H1 (cell line): Measurements from ENCODE around the gene NFX1. TPM values are rescaled to one million over a fixed set of nuclear protein-coding genes. Genes with fewer than 3 reads are reported as not detected.

Experiments used
- CTCF ChIA-PET: fragments of 300-600 bp; sonication (Branson Sonifier 250); formaldehyde crosslinking; loops from one replicate; lab custom pipeline; 2021; ENCODE audit not compliant: partially characterized antibody; lab: Charles Lee
- POLR2A ChIA-PET: fragments of 300-600 bp; sonication (Branson Sonifier 250); formaldehyde crosslinking; loops from one replicate; lab custom pipeline; 2021; ENCODE audit warnings: inconsistent platforms; ENCODE audit not compliant: partially characterized antibody; lab: Charles Lee
- DNase-seq, 2 experiments: peaks; one replicate each; pipeline versions ENCODE4 v3.0.0 to v3.0.0-alpha.2; 2010 to 2022; ENCODE audit warnings: low spot score in 2 of 2, low read depth in 1 of 2, mixed read lengths in 1 of 2
- FAIRE-seq: peaks from 2 replicates; lab custom pipeline; 2011; peaks lifted over from hg19 to GRCh38; lab: Jason Lieb, UNC
- H2AFZ ChIP-seq: 2 replicates; pipeline ENCODE4 v1.8.1; 2012; ENCODE audit warnings: low read length, inconsistent platforms
- H2AK5ac ChIP-seq: 2 replicates; pipeline ENCODE4 v1.6.1; 2013; ENCODE audit warnings: low read depth, low read length
- H2BK120ac ChIP-seq: replicated peaks from 2 replicates; pipeline ENCODE3; 2013; ENCODE audit warnings: low read depth, low read length, inconsistent platforms
- H2BK12ac ChIP-seq: 2 replicates; pipeline ENCODE4 v1.6.1; 2013; ENCODE audit warnings: low read depth, low read length
- H2BK15ac ChIP-seq: 2 replicates; pipeline ENCODE4 v1.6.1; 2013; ENCODE audit warnings: low read length
- H2BK20ac ChIP-seq: 2 replicates; pipeline ENCODE4 v1.6.1; 2013; ENCODE audit warnings: low read length
- H2BK5ac ChIP-seq: 2 replicates; pipeline ENCODE4 v1.6.1; 2013; ENCODE audit warnings: low read depth, low read length
- H3K14ac ChIP-seq: 2 replicates; pipeline ENCODE4 v1.6.1; 2013; ENCODE audit warnings: inconsistent platforms; ENCODE audit not compliant: insufficient read length
- H3K18ac ChIP-seq: 2 replicates; pipeline ENCODE4 v1.6.1; 2013; ENCODE audit warnings: low read length; ENCODE audit errors: extremely low read depth
- H3K23ac ChIP-seq: 2 replicates; pipeline ENCODE4 v1.6.1; 2013; ENCODE audit warnings: inconsistent platforms; ENCODE audit not compliant: insufficient read length
- H3K23me2 ChIP-seq: 2 replicates; pipeline ENCODE4 v1.6.1; 2013; ENCODE audit warnings: low read depth, low read length
- H3K27ac ChIP-seq: 2 replicates; pipeline ENCODE4 v1.6.1; 2011; ENCODE audit warnings: low read depth, low read length, inconsistent platforms
- H3K27me3 ChIP-seq, 4 experiments: replicated peaks in 1 of 4; 1 replicate in 1 of 4; 2 replicates in 3 of 4; pipeline versions ENCODE4 v1.6.1 to v1.8.1; 2011 to 2013; ENCODE audit warnings: low read length in 3 of 4, mild to moderate bottlenecking in 3 of 4, inconsistent platforms in 2 of 4, mixed read lengths in 2 of 4, moderate library complexity in 1 of 4; ENCODE audit not compliant: control insufficient read depth in 3 of 4, insufficient read depth in 3 of 4; ENCODE audit errors: extremely low read depth in 1 of 4
- H3K36me3 ChIP-seq, 4 experiments: 2 replicates each; pipeline versions ENCODE4 v1.6.1 to v1.8.1; 2011 to 2013; ENCODE audit warnings: mild to moderate bottlenecking in 4 of 4, low read length in 3 of 4, moderate library complexity in 2 of 4, control low read depth in 1 of 4, inconsistent platforms in 1 of 4; ENCODE audit not compliant: insufficient read depth in 4 of 4, control insufficient read depth in 2 of 4
- H3K4ac ChIP-seq: replicated peaks from 2 replicates; pipeline ENCODE3; 2013; ENCODE audit warnings: low read length, low read depth, mixed read lengths, inconsistent platforms; ENCODE audit not compliant: insufficient read length
- H3K4me1 ChIP-seq, 4 experiments: replicated peaks in 1 of 4; 1 replicate in 1 of 4; 2 replicates in 3 of 4; pipeline versions ENCODE4 v1.6.1 to v1.8.1; 2011 to 2013; ENCODE audit warnings: low read length in 3 of 4, inconsistent platforms in 2 of 4, mixed read lengths in 1 of 4; ENCODE audit not compliant: insufficient read depth in 4 of 4, control insufficient read depth in 3 of 4
- H3K4me2 ChIP-seq, 2 experiments: 2 replicates each; pipeline versions ENCODE4 v1.6.1 to v1.8.1; 2011 to 2013; ENCODE audit warnings: low read depth in 2 of 2, low read length in 2 of 2, control low read depth in 1 of 2, inconsistent platforms in 1 of 2, mild to moderate bottlenecking in 1 of 2; ENCODE audit not compliant: insufficient read depth in 1 of 2
- H3K4me3 ChIP-seq, 4 experiments: fragments of 200-600, 300-600 bp in 1 of 4; sonication (generic), shearing (Covaris generic), sonication (Bioruptor Twin) in 1 of 4; 2 replicates each; pipeline versions ENCODE4 v1.5.1 to v1.8.1; 2011 to 2016; ENCODE audit warnings: low read length in 4 of 4, low read depth in 3 of 4, control low read depth in 2 of 4, inconsistent platforms in 2 of 4, mild to moderate bottlenecking in 2 of 4, mixed read lengths in 1 of 4, moderate library complexity in 1 of 4; ENCODE audit not compliant: insufficient read depth in 2 of 4; ENCODE audit errors: extremely low read depth in 1 of 4
- H3K56ac ChIP-seq: replicated peaks from 2 replicates; pipeline ENCODE3; 2013; ENCODE audit warnings: low read depth, mild to moderate bottlenecking, mixed read lengths, low read length, inconsistent platforms; ENCODE audit not compliant: insufficient read length
- H3K79me1 ChIP-seq: 2 replicates; pipeline ENCODE4 v1.6.1; 2013; ENCODE audit warnings: low read depth, low read length, control low read depth
- H3K79me2 ChIP-seq, 2 experiments: 2 replicates each; pipeline versions ENCODE4 v1.6.1 to v1.8.1; 2012 to 2013; ENCODE audit warnings: low read length in 2 of 2, mild to moderate bottlenecking in 2 of 2, inconsistent platforms in 1 of 2; ENCODE audit not compliant: insufficient read depth in 2 of 2, control insufficient read depth in 1 of 2
- H3K9ac ChIP-seq, 4 experiments: replicated peaks in 1 of 4; 1 replicate in 1 of 4; 2 replicates in 3 of 4; pipeline versions ENCODE4 v1.6.1 to v1.8.1; 2011 to 2013; ENCODE audit warnings: low read depth in 3 of 4, low read length in 3 of 4, control low read depth in 2 of 4, mild to moderate bottlenecking in 2 of 4, moderate library complexity in 2 of 4, inconsistent platforms in 1 of 4; ENCODE audit errors: extremely low read depth in 1 of 4
- H3K9me3 ChIP-seq, 2 experiments: 2 replicates each; pipeline versions ENCODE4 v1.6.1 to v1.8.1; 2012 to 2013; ENCODE audit warnings: mild to moderate bottlenecking in 2 of 2, moderate library complexity in 2 of 2, control low read depth in 1 of 2, inconsistent platforms in 1 of 2, low read depth in 1 of 2, low read length in 1 of 2, mixed read lengths in 1 of 2; ENCODE audit not compliant: insufficient read depth in 2 of 2
- H4K20me1 ChIP-seq, 2 experiments: replicated peaks in 1 of 2; 2 replicates each; pipeline versions ENCODE3 to v1.8.1; 2011 to 2013; ENCODE audit warnings: inconsistent platforms in 2 of 2, low read length in 2 of 2, mild to moderate bottlenecking in 1 of 2; ENCODE audit not compliant: insufficient read depth in 2 of 2, control insufficient read depth in 1 of 2
- H4K5ac ChIP-seq: 2 replicates; pipeline ENCODE4 v1.6.1; 2013; ENCODE audit warnings: low read length, low read depth, mixed read lengths, inconsistent platforms; ENCODE audit not compliant: insufficient read length
- H4K8ac ChIP-seq: 2 replicates; pipeline ENCODE4 v1.8.0; 2013; ENCODE audit warnings: mild to moderate bottlenecking, moderate library complexity, low read length, inconsistent platforms; ENCODE audit not compliant: insufficient read depth; ENCODE audit errors: extremely low read depth
- H4K91ac ChIP-seq: replicated peaks from 2 replicates; pipeline ENCODE3; 2013; ENCODE audit warnings: low read length, mixed read lengths, inconsistent platforms; ENCODE audit not compliant: insufficient read length
- CEBPB ChIP-seq: IDR thresholded peaks from 2 replicates; pipeline ENCODE4 v1.6.1; 2012; ENCODE audit warnings: low read depth, low read length
- CHD1 ChIP-seq: IDR thresholded peaks from 2 replicates; pipeline ENCODE4 v1.6.1; 2012; ENCODE audit warnings: low read depth, low read length, improper control_type of control experiment
- CHD2 ChIP-seq: IDR thresholded peaks from 2 replicates; pipeline ENCODE4 v1.6.1; 2012; ENCODE audit warnings: low read length, improper control_type of control experiment
- EP300 ChIP-seq, 2 experiments: IDR thresholded peaks; 1 replicate in 1 of 2; 2 replicates in 1 of 2; pipeline ENCODE4 v1.6.1; 2011 to 2012; ENCODE audit warnings: low read depth in 2 of 2, low read length in 2 of 2, mild to moderate bottlenecking in 2 of 2, borderline replicate concordance in 1 of 2, inconsistent platforms in 1 of 2, moderate library complexity in 1 of 2
- MAFK ChIP-seq: IDR thresholded peaks from 2 replicates; pipeline ENCODE4 v1.6.1; 2012; ENCODE audit warnings: low read depth, mild to moderate bottlenecking, improper control_type of control experiment, low read length
- NRF1 ChIP-seq: IDR thresholded peaks from 2 replicates; pipeline ENCODE4 v1.6.1; 2011; ENCODE audit warnings: mild to moderate bottlenecking, low read depth, low read length, improper control_type of control experiment
- POU5F1 ChIP-seq: IDR thresholded peaks from 2 replicates; pipeline ENCODE4 v1.6.1; 2011; ENCODE audit warnings: low read depth, mild to moderate bottlenecking, low read length, moderate library complexity
- RNF2 ChIP-seq: fragments of 200-900, 300-1000 bp; sonication (generic); IDR thresholded peaks from 2 replicates; pipeline ENCODE4 v1.7.1; 2016; ENCODE audit warnings: borderline replicate concordance, low read depth, mild to moderate bottlenecking, antibody characterized with exemption, low read length; ENCODE audit not compliant: poor library complexity, severe bottlenecking; ENCODE audit errors: missing control alignments
- TEAD4 ChIP-seq: IDR thresholded peaks from 2 replicates; pipeline ENCODE4 v1.6.1; 2012; ENCODE audit warnings: low read depth, low read length, inconsistent platforms, mixed read lengths
- WGBS, 2 experiments: shearing (Covaris generic) in 1 of 2; methylation state at CpG; one replicate each; pipeline versions ENCODE4 v1.1.6 to v1.1.7; 2013 to 2015; ENCODE audit warnings: low lambda C conversion rate in 2 of 2, mixed read lengths in 2 of 2, inconsistent platforms in 1 of 2, low coverage in 1 of 2, missing lambda C conversion rate in 1 of 2; ENCODE audit not compliant: insufficient replicate concordance in 2 of 2, insufficient coverage in 1 of 2, insufficient read length in 1 of 2; ENCODE audit errors: extremely low coverage in 1 of 2, missing lambda C conversion rate in 1 of 2; 5-methylcytosine and 5-hydroxymethylcytosine counted together
- polyA plus RNA-seq, 7 experiments: library from polyadenylated mRNA; depleted of rRNA in 3 of 7; stranded (reverse) in 5 of 7; unstranded in 2 of 7; fragments of >200 nt in 5 of 7; fragments of 200-250 nt in 2 of 7; gene quantifications; 1 replicate in 5 of 7; 2 replicates in 1 of 7; 4 replicates in 1 of 7; pipeline versions ENCODE4 v1.2.1 to v1.2.3, GENCODE V29; 2011 to 2013; ENCODE audit warnings: missing spikeins in 2 of 7, mixed read lengths in 2 of 7
- total RNA-seq: library from RNA; stranded (reverse); fragmentation: NEBNext Ultra II Directional; extraction: Animal tissue kit (Norgen Biotek cat#: 25700); gene quantifications from 2 replicates; pipeline ENCODE4 v1.2.1, GENCODE V29; 2021
- TF ChIP-seq, protein P1 (sequence below), 3 experiments: IDR thresholded peaks; 1 replicate in 2 of 3; 2 replicates in 1 of 3; pipeline versions ENCODE4 v1.5.1 to v1.6.1; 2011; ENCODE audit warnings: low read length in 3 of 3, mild to moderate bottlenecking in 3 of 3, inconsistent platforms in 2 of 3, low read depth in 1 of 3, moderate library complexity in 1 of 3; ENCODE audit not compliant: insufficient read depth in 1 of 3; ENCODE audit errors: control extremely low read depth in 1 of 3

Gene NFX1
- total and polyA plus RNA-seq, 2 of the 8 experiments (the other 6 are each of a cell fraction or from before 2014, with no cell fraction given): 19.4 to 28.4 TPM

DNA sequence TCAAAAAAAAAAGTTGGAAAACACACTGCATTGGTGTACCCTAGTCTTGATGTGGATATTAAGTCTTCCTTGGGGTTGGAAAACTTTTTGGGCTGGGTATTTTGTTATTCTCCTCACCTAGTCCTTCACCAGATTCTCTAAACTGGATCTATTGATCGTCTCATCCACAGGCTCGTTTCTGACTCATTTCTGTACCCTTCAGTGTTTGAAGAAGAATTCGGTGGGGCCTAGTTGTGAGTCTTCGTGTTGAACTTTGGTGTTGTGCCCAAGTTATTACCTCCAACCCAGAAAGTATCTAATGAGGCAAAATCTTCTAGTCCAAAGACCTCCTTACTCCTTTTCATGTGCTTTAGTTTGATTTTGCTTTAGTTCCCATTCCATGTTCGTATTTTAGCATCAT, 1.6 kb downstream of the NFX1 start:
- Histone ChIP-seq H2BK5ac (no peak overlapping the region), H2AK5ac (no peak overlapping the region), H2BK120ac (no peak overlapping the region), H3K23ac (no peak overlapping the region), H4K8ac (no peak overlapping the region), H3K4ac (no peak overlapping the region), H3K4me1 (peaks cover 0 to 8% (median 2%) of the 10 kb centered on the region in 4 experiments; a peak in 3 of 7 replicates), H3K9ac (no peak overlapping the region), H4K20me1 (no peaks in the 10 kb centered on the region), H3K36me3 (peaks cover 0 to 28% (median 18%) of the 10 kb centered on the region in 4 experiments; a peak in 6 of 8 replicates), H2AFZ (no peak overlapping the region), H2BK15ac (no peak overlapping the region), H3K27ac (no peak overlapping the region), H3K56ac (no peak overlapping the region), H3K79me1 (peaks cover 3% of the 10 kb centered on the region), H4K91ac (no peak overlapping the region), H4K5ac (no peak overlapping the region), H3K4me3 (no peak overlapping the region)
- POLR2A ChIA-PET: no interaction called here
- CTCF ChIA-PET: interaction anchor here (2.1 kb wide), 1 partner anchor 83 kb away, joined by 7 read pairs; no protein-coding TSS in a partner anchor
- TF ChIP-seq EP300 (IDR thresholded peaks at IDR 0.05; ENCODE audit: borderline replicate concordance in 1 of 2, low read depth in 2 of 2, low read length in 2 of 2) (no peak), NRF1 (no peak), CEBPB (no peak), RNF2 (no peak), CHD2 (no peak), MAFK (no peak), CHD1 (no peak), POU5F1 (no peak), TEAD4 (no peak)
- TF ChIP-seq, protein P1, sequence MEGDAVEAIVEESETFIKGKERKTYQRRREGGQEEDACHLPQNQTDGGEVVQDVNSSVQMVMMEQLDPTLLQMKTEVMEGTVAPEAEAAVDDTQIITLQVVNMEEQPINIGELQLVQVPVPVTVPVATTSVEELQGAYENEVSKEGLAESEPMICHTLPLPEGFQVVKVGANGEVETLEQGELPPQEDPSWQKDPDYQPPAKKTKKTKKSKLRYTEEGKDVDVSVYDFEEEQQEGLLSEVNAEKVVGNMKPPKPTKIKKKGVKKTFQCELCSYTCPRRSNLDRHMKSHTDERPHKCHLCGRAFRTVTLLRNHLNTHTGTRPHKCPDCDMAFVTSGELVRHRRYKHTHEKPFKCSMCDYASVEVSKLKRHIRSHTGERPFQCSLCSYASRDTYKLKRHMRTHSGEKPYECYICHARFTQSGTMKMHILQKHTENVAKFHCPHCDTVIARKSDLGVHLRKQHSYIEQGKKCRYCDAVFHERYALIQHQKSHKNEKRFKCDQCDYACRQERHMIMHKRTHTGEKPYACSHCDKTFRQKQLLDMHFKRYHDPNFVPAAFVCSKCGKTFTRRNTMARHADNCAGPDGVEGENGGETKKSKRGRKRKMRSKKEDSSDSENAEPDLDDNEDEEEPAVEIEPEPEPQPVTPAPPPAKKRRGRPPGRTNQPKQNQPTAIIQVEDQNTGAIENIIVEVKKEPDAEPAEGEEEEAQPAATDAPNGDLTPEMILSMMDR (IDR thresholded peaks at IDR 0.05; ENCODE audit: control extremely low read depth in 1 of 3, insufficient read depth in 1 of 3, low read depth in 1 of 3, low read length in 3 of 3): no peak
- TF ChIP-seq, all 59 proteins: peak for 0
- Histone ChIP-seq H3K79me2 (peaks cover 0 to 44% of the 10 kb centered on the region in 2 experiments; a peak in 3 of 4 replicates), H3K14ac (no peak overlapping the region), H3K9me3 (no peaks in the 10 kb centered on the region), H3K23me2 (no peaks in the 10 kb centered on the region; the same call in 1 of the 2 replicates), H3K27me3 (no peaks in the 10 kb centered on the region), H2BK12ac (no peak overlapping the region), H3K4me2 (no peak overlapping the region; a peak in 1 of 4 replicates), H3K18ac (no peak overlapping the region), H2BK20ac (no peak overlapping the region)
- no peak for DNase-seq
- FAIRE-seq: no peak
- 85% methylated on average over 5 of the region's 5 CpGs; no CpG with 5 or more reads in 1 of the 2 experiments for WGBS, 2 experiments
